ENCODE measurements around the gene KRTAP2-4.
"Not testable (repeated sequence)": the region's sequence is repeated elsewhere in the genome, so short reads cannot be mapped to it uniquely, and the experiment has no call there.

KRTAP2-4 gene

DNA sequence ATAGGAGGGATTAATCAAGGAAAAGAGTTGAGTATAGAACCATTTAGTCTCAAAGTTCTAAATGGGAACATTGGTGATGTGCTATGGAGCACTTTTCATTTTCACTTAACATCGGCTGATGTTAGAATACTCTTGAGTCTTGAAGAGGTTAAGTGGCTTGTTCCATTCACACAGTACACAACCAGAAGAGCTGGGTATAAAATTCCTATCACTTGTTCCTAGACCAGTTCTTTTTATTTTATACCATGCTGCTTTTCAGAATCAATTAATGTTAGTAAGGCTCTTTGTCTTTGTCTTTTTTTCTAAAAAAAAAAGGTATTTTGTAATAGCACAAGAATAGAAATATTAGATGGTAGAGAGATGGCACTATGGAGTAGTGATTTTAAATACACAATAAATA lies 22.7 kb downstream of the KRTAP2-4 start:
- Histone ChIP-seq H2AFZ (ENCODE audit: low read length) (no peak overlapping the region), H3K4me1 (ENCODE audit: insufficient read depth, low read length, severe bottlenecking) (no peaks in the 10 kb centered on the region), H3K27ac (ENCODE audit: low read depth, low read length, poor library complexity, severe bottlenecking) (no peak overlapping the region), H3K79me2 (ENCODE audit: insufficient read depth, low read length) (no peaks in the 10 kb centered on the region), H3K9me3 (ENCODE audit: low read length) (no peaks in the 10 kb centered on the region), H4K20me1 (ENCODE audit: insufficient read depth, low read length) (no peaks in the 10 kb centered on the region), H3K4me2 (ENCODE audit: low read length) (no peak overlapping the region), H3K36me3 (ENCODE audit: insufficient read depth, low read length) (no peaks in the 10 kb centered on the region), H3K9ac (ENCODE audit: low read length) (no peak overlapping the region), H3K27me3 (ENCODE audit: insufficient read depth, low read length) (no peaks in the 10 kb centered on the region), H3K9me2 (ENCODE audit: low read depth, low read length) (no peaks in the 10 kb centered on the region), H3F3A (ENCODE audit: insufficient read depth, low read length) (no peaks in the 10 kb centered on the region), H3K4me3 (ENCODE audit: low read depth, low read length, poor library complexity, severe bottlenecking) (no peak overlapping the region)
- TF ChIP-seq EZH2 (IDR thresholded peaks at IDR 0.05; ENCODE audit: borderline replicate concordance, low read length) (no peak), CTCF (IDR thresholded peaks at IDR 0.05; ENCODE audit: low read length) (no peak)

GRCh38 chr17:41040783-41041571 lies 24.7 kb downstream of the KRTAP2-4 start, which contains the start of gene KRTAP1-1:
KRTAP1-1 (minus strand) TSS chr17:41041450; CDS start chr17:41041397, 53 bp downstream.
- not testable (repeated sequence) for H3K9me2 ChIP-seq (ENCODE audit: low read depth, low read length); H3F3A ChIP-seq (ENCODE audit: insufficient read depth, low read length); H3K36me3 ChIP-seq (ENCODE audit: insufficient read depth, low read length); H3K9ac ChIP-seq (ENCODE audit: low read length); H2AFZ ChIP-seq (ENCODE audit: low read length); H3K27ac ChIP-seq (ENCODE audit: low read depth, low read length, poor library complexity, severe bottlenecking); H3K4me2 ChIP-seq (ENCODE audit: low read length); H3K4me3 ChIP-seq (ENCODE audit: low read depth, low read length, poor library complexity, severe bottlenecking); H3K4me1 ChIP-seq (ENCODE audit: insufficient read depth, low read length, severe bottlenecking); H3K79me2 ChIP-seq (ENCODE audit: insufficient read depth, low read length); H3K27me3 ChIP-seq (ENCODE audit: insufficient read depth, low read length); H3K9me3 ChIP-seq (ENCODE audit: low read length); H4K20me1 ChIP-seq (ENCODE audit: insufficient read depth, low read length)

DNA sequence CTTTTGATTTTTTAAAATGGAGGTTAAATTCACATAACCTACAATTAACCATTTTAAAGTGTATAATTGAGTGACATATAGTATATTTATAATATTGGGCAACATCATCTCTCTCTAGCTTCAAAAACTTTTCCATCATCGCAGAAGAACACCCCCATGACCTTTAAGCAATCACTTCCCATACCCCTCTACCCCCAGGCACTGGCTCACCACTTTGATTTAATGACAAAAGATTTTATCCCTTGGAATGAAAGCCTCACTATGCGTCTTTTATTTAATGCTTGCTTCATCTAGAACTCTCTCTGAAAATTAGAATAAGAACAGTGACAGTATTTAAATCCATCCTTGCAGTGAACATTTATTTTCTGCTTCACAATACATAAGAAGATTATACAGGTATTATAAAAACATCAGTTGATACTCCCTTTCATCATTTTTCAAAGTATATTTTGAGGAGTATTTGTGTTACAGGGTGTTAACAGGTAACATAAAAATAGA lies 27.8 kb downstream of the KRTAP2-4 start:
- H3K4me2 ChIP-seq (ENCODE audit: low read length) = no peak overlapping the region
- H2AFZ ChIP-seq (ENCODE audit: low read length) = no peak overlapping the region
- H3F3A ChIP-seq (ENCODE audit: insufficient read depth, low read length) = no peaks in the 10 kb centered on the region
- H3K27me3 ChIP-seq (ENCODE audit: insufficient read depth, low read length) = no peaks in the 10 kb centered on the region
- H3K4me1 ChIP-seq (ENCODE audit: insufficient read depth, low read length, severe bottlenecking) = no peaks in the 10 kb centered on the region
- no peak overlapping the region for H3K4me3 ChIP-seq (ENCODE audit: low read depth, low read length, poor library complexity, severe bottlenecking)
- H3K9ac ChIP-seq (ENCODE audit: low read length) = no peak overlapping the region
- H4K20me1 ChIP-seq (ENCODE audit: insufficient read depth, low read length) = no peaks in the 10 kb centered on the region
- H3K36me3 ChIP-seq (ENCODE audit: insufficient read depth, low read length) = no peaks in the 10 kb centered on the region
- TF ChIP-seq CTCF (IDR thresholded peaks at IDR 0.05; ENCODE audit: low read length) (no peak), EZH2 (IDR thresholded peaks at IDR 0.05; ENCODE audit: borderline replicate concordance, low read length) (no peak)
- no peaks in the 10 kb centered on the region for H3K9me2 ChIP-seq (ENCODE audit: low read depth, low read length)
- no peaks in the 10 kb centered on the region for H3K79me2 ChIP-seq (ENCODE audit: insufficient read depth, low read length)
- no peaks in the 10 kb centered on the region for H3K9me3 ChIP-seq (ENCODE audit: low read length)
- no peak overlapping the region for H3K27ac ChIP-seq (ENCODE audit: low read depth, low read length, poor library complexity, severe bottlenecking)

- not testable (repeated sequence) for H3K79me2 ChIP-seq (ENCODE audit: insufficient read depth, low read length); H3K4me2 ChIP-seq (ENCODE audit: low read length); H3K9ac ChIP-seq (ENCODE audit: low read length); H2AFZ ChIP-seq (ENCODE audit: low read length); H3K9me2 ChIP-seq (ENCODE audit: low read depth, low read length); H3K36me3 ChIP-seq (ENCODE audit: insufficient read depth, low read length); H3K9me3 ChIP-seq (ENCODE audit: low read length); H3K4me3 ChIP-seq (ENCODE audit: low read depth, low read length, poor library complexity, severe bottlenecking); H3F3A ChIP-seq (ENCODE audit: insufficient read depth, low read length); H4K20me1 ChIP-seq (ENCODE audit: insufficient read depth, low read length); H3K4me1 ChIP-seq (ENCODE audit: insufficient read depth, low read length, severe bottlenecking); H3K27me3 ChIP-seq (ENCODE audit: insufficient read depth, low read length); H3K27ac ChIP-seq (ENCODE audit: low read depth, low read length, poor library complexity, severe bottlenecking)
These were observed 31.2 kb downstream of the KRTAP2-4 start, which contains the start of gene KRTAP1-3 for GRCh38 chr17:41034346-41034935. KRTAP1-3 (minus strand) TSS chr17:41034874; CDS start chr17:41034821, 53 bp downstream.
